ENCODE results near the gene C16orf95.
"Not testable (repeated sequence)": the region's sequence is repeated elsewhere in the genome, so short reads cannot be mapped to it uniquely, and the experiment has no call there.

C16orf95 gene

DNA sequence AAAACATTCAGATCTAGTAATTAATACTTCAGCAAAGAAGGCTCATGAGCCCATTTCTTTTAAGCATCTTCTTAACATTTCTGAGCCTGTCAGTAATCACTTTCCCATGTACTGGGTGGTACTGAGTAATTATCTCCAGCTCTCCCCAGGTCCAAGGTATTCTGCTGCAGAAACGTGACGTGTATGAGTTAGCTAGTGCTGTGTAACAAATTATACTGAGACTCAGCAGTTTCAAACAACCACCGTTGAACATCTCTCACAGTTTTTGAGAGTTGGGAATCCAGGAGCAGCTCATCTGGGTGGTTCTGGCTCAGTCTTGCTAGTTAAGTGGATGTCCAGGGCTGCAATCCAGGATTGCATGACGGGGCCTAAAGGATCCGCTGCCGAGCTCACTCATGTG lies 25.2 kb downstream of the C16orf95 start:
- DNase-seq (ENCODE audit: low read depth in 2 of 2): no peak

DNA sequence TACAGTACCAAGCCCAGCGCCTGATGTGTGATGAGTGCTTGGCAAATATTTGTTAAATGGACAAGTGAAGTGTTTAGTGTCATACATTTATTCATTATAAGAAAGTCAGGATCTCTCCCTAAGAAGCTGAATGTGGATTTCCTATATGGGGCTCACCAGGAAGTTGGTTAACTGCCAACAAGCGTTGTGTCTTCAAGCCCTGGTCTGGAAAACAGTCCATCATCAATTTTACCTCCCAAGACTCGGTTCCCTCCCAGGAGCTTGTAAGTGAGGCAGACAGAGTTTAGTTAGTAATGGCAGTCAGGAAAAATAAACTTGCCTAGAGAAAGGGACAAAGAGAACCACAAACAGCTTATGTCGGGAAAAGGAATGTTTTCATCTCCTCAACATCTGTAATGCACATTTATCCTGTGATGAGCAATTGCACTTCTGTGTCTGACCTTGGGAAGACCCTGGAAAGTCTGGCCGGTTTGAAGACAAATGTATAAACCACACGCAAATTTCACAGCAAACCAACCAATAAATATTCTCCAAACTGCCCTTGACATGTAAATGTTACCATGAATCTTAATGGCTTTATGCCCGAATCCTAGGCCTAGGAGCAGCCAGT lies 28.3 kb downstream of the C16orf95 start:
- DNase-seq (ENCODE audit: low read depth in 2 of 2): no peak

DNA sequence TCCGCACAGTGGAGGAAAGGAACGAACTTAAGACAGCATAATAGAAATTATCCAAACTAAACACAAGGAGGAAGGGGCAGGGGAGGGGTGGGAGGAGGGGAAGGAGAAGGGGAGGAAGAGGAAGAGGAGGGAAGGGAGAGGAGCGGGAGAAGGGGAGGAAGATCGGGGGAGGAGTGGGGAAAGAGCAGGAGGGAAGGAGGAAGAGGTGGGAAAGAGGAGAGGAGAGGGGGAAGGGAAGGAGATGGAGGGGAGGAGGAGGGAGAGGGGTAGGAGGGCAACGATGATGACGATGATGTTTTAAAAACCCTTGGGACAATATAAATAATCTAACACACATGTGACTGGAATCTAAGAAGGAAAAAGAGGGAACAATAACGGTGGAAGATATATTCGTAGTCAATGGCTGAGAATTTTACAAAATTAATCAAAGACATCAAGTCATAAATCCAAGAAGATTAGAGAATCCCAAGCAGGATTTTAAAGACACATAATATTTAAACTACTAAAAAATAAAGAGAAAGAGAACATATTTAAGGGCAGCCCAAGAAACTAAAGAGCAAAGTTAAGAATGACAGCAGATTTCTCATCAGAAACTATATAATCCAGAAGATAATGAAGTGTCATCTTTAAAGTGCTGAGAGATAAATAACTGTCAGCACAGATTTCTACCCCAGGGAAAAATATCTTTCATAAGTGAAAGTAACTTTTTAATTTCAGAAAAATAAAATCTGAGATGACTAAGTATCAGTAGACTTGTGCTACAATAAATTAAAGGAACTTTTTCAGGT lies 30.2 kb downstream of the C16orf95 start:
- DNase-seq (ENCODE audit: low read depth in 2 of 2): no peak

DNA sequence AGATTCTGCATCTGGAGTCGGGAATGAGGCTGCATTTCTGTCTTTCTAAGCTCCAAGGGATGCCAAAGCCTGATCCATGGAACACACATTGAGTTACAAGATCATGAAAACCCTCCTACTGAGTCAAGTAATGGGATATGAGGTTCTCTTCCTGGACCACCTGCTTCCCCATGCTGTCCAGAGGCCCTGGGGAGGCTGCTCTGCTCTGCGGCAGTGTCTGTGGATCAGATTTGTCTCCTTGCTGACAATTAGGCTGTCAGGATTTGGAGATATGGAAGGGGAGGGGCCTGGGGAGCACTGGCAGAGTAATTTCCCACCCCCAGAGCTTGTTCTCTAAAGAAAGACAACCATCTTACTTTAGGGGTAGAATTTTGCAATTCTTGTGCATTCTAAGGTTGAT lies 33.0 kb downstream of the C16orf95 start:
- no peak for DNase-seq (ENCODE audit: low read depth in 2 of 2)

DNA sequence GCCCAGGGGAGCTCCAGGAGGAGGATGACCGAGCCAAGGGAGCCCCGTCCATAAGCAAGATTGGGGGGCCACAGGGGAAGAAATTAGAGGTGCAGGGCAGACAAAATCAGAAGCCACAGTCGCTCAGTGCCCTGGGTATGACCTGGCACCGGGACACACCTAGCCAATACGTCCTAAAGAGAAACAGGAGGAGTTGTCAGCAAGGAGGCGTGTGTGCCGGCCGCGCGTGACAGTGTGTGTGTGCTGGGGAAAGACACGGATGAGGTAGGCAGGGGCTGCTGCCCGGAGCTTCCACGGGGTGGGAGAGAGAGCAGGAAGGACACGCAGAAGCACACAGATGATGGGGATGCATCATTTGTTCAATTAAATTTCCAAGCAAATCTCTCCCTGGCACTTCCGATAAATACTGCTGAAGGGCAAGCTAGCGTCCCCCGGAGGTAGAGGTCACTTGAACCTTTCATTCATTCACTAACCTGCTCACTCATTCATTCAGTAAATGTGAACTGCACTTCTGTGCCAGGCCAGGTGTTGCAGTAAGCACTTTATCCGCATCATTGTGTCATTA lies 38.0 kb downstream of the C16orf95 start:
- DNase-seq (ENCODE audit: low read depth in 2 of 2): no peak

DNA sequence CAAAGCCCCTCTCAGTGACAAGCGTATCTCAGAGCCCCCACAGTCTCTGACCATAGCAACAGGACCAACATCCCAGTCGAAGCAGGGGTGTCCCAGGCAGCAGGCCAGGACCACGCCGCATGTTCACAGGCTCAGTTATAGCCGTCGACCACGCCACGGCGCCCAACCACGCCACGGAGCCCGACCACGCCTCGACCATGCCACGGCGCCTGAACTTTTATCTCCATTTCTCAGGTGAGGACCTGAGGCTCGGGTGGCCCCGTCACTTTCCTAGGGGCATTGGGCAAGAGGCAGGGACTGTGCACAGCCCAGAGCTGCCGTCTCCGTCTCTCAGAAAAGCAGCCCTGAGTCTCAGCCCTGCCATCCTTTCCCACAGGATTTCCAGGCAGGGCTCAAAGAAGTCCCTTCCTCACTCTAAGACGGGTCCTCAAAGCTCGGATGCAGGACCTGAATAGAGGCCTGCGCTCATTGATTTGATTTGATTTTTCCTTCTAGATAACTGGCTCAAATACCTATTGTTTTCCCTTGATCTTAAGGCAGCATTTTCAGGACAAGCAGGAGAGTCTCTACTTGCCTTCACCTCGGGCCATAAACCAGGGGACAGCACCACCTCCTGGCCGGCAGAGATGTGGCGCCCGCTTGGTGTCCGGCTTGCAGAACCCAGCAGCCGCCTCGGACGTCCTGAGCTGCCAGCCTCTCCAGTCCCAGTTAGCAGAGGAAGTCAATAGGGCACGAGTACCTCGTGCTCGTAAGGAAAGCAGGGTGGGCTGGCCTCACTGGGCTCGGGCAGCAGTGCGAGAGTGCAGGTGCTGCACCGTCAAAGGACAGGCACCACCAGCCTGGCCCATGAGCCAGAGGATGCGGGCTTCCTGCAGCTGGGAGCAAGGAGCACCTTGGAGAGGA lies 38.8 kb downstream of the C16orf95 start:
- peak; percentile 19 to 42 for DNase-seq (ENCODE audit: low read depth in 2 of 2)

DNA sequence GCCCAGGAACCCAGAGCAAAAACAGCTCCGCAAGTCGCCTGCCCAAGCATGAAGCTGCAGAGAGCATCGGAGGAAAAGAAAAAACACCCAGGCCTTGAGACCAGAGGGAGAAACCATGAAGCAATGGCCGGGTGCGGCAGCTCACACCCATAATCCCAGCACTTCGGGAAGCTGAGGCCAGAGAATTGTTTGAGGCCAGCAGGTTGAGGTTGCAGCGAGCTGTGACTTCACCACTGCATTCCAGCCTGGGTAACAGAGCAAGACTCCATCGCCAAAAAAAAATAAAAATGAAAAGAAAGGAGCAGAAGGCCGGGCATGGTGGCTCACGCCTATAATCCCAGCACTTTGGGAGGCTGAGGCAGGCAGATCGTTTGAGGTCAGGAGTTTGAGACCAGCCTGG lies 40.3 kb downstream of the C16orf95 start:
- DNase-seq (ENCODE audit: low read depth in 2 of 2): no peak

DNA sequence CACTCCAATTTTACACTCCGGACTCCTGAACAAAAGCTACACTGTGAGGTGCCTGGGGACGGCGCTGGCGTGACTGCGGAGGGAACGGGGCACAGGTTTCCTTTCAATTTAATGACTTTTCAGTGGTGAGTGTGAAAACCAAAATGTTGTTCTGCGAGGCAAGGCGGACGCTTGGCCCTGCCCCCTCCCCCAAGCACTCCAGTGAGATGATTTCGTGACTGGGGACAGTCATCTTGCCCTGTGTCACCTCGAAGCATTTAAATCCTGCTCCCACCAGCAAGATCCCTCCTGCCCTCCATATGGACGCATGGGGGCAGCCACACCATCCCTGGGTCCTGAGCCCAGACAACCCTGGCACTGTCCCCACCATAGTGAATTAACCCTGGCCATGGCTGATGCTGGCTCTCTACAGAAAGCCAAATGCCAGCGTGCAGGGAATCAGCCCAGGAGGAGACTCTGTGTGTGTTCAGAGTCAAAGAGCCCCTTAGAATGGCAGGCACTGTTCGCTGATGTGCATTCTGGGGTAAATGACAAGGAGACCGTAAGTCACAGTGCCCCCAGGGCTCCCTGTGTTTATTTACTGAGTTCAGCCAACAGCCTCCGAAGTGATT lies 41.0 kb downstream of the C16orf95 start:
- DNase-seq (ENCODE audit: low read depth in 2 of 2): no peak

DNA sequence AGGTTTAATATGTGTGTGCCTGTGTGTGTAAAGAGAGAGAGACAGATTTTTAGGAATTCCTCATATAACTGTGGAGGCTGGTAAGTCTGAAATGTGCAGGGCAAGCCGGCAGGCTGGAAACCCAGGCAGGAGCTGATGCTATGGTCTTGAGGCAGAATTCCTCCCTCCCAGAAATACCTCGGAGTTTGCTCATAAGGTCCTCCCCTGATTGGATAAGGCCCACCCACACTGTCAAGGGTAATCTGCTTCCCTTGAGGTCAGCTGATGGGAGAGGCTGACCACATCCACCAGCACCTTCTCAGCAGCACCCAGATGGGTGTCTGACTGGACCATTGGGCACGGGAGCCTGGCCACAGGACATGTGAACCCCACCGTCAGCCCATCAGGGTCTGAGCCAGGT lies 42.4 kb downstream of the C16orf95 start:
- no peak for DNase-seq (ENCODE audit: low read depth in 2 of 2)

DNA sequence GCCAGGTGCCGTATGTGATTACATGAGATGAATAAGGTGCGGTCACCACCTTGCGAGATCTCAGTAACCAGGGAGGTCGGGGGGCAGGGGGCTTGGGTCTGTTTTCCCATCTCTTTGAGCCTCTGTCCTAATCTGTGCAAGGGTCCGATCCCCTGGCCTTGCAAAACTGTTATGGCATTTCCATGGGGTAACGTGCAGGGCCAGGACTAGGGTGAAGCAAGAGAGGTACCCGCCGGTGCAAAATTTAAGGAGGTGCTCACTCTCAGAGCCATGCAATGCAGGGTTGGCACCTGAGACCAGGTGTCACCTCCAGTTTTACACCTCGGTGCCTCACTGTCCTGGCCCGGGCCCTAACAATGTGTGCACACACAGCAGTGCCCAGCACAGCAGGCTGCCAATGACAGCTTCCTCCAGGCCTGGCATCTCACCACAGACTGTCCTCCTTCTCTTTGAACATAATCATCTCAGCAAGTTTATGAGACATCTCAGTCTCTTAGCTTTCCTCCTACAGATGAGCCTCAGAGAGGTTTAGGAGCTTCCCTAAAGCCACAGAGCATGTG lies 43.6 kb downstream of the C16orf95 start:
- DNase-seq (ENCODE audit: low read depth in 2 of 2): no peak

DNA sequence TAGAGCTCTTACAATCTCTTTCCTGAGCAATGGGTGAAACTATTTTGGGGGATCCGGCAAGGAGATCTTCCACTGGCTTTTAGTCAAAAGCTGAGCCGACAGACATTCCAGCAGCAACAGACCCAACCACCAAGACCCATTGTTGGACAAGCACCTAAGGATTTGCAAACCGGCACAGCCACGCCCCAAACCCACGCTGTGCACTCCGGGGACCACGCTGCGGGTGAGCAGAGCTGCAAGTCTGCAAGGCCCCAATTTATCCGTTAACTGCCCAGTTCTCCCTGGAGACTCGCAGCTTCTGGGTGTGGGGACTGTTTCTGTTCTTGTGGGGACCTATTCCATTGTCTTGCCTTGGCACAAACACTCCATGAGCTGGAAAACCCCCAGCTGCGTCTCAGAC lies 45.9 kb downstream of the C16orf95 start:
- no peak for DNase-seq (ENCODE audit: low read depth in 2 of 2)

DNA sequence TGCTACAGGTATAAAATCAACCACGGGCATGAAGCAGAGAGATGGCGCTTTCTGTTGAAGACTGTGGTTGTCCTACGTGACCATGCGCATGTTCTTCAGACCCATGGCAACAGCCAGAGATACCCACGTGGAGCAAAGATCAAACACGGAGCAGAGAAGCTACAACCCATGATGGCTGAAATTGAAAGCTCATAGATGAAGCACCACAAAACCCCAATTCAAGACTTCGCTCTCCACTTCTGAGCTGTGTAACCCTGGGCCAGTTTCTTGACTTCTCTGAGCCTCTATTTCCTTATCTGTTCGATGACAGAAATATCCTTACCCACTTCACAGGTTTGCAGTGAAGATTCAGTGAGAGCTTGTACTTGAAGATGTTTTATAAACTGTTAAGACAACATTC lies 49.6 kb downstream of the C16orf95 start:
- no peak for DNase-seq (ENCODE audit: low read depth in 2 of 2)

DNA sequence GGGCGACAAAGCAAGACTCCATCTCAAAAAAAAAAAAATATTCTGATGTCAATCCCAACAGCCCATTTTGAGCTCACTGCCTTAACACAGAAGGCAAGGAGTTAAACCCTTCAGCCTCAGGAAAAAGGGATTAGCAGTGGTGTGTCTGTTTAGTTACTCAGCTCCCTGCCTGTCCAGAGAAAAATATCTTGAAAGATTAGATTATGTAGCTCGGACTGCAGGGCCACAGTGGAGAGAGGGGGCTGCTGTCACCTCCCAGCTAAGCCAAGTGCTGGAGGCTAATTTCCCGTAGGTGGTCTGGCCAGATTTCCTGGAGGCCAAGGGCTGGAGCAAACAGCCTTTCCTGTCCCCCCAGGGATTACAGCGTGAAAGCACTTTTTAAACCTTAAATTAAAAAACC lies 50.3 kb downstream of the C16orf95 start:
- DNase-seq (ENCODE audit: low read depth in 2 of 2): no peak

DNA sequence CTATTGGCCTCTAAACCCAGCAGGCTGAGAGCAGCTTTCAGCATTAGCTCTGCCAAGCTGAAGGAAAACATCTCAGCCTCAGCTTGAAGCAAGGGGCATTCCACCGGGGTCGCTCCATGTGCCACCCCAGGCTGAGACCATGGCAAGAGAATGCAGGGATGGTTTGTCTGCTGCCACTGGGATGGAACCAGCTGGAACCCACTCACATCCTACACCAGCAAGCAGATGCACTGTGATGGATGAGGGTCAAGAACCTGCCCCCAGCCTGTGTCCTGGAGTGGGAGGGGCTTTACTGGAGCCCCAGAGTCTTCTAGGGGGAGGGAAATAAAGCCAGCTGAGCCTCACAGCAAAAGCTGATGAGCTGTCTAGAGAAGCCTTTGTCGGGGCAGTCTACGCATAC lies 51.9 kb downstream of the C16orf95 start:
- DNase-seq (ENCODE audit: low read depth in 2 of 2): no peak

DNA sequence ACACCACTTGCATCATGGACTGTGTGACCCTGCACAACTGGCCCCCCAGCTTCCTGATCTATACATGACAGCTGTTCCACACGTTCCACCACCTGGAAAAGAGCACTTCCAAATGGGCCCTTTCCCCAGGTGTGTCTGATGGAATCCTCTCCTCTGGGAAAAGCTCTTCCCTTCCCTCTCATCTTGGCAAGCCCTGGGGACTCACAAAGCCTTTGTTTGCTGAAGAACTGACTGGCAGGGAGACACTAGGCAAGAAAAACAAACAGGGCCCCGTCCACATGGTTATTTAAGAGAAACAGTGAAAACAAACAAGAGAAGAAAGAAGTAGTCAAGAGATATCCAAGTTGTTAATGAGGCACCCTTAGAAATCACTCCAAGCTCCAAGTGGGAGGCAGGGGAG lies 52.6 kb downstream of the C16orf95 start:
- DNase-seq (ENCODE audit: low read depth in 2 of 2): no peak

DNA sequence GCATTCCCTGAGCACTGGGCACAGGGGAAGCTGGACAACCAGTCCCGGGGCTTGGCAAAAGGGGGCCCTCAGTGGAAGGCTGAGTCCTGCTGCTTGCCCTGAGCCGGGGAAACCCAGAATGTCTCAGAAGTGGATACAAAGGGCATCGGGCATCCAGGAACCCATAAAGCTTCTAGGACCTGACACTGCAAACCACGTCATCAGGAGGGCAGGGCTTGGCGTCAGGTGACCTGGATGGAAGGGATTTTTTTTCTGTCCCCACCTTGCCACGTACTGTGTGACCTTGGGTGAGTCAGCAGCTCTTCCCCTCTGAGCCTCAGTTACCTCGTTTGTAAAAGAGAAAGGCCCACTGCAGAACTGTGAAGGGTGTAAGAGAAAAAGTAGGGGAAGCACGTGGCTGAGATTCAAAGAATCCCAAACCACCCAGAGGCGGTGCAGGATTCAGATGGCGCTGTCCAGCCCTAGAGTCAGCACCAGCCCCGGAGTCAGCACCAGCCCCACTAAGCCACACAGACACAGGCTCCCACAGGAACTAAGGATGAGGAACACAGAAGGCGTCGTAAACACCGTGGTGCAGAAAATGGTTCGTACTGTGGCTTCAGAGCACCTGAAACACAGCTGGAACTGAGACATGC lies 53.7 kb downstream of the C16orf95 start:
- DNase-seq (ENCODE audit: low read depth in 2 of 2): no peak

DNA sequence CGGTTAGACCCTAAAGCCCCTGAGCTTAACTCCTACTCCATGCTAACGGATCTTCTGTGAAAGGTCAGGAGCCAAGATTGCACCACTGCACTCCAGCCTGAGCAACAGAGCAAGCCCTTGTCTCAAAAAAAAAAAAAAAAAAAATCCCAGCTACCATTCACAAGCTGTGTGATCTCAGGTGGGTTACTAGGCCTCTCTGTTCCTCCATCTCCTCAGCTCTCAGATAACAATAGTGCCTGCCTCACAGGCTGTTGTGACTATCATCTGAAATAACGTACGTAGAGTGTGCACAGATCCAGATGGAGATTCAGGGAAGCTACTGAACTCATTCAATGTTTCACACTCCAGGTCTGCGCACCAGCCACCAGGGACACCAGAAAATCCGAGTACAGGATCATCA lies 57.8 kb downstream of the C16orf95 start:
- DNase-seq (ENCODE audit: low read depth in 2 of 2): no peak

DNA sequence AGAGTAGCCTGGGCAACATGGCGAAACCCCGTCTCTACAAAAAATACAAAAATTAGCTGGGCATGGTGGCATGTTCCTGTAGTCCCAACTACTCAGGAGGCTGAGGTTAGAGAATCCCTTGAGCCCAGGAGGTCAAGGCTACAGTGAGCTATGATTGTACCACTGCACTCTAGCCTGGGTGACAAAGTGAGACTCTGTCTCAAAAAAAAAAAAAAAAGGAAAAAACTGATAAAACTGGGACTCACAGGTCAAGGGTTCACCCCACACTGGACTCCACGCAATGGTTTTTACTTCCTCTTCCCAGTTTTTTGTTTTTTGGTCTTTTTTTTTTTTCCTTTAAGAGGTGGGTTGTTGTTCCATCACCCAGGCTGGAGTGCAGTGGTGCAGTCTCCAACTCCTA lies 58.5 kb downstream of the C16orf95 start:
- not testable (repeated sequence) for DNase-seq (ENCODE audit: low read depth in 2 of 2)

DNA sequence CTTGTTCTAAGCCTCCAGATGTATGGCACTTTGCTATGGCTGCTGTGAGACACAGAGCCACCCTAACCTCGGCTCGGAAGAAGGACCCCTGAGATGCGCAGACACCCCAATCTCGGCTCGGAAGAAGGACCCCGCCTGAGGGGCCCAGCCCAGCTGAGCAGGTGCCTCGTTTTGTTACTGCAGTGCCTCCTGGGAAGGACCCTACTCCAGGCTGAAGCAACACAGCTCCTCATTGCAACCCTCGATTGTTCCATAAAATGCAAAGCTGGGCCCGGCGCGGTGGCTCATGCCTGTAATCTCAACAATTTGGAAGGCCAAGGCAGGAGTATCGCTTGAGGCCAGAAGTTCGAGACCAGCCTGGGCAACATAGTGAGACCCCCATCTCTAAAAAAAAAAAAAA lies 61.3 kb downstream of the C16orf95 start:
- DNase-seq (ENCODE audit: low read depth in 2 of 2): no peak

DNA sequence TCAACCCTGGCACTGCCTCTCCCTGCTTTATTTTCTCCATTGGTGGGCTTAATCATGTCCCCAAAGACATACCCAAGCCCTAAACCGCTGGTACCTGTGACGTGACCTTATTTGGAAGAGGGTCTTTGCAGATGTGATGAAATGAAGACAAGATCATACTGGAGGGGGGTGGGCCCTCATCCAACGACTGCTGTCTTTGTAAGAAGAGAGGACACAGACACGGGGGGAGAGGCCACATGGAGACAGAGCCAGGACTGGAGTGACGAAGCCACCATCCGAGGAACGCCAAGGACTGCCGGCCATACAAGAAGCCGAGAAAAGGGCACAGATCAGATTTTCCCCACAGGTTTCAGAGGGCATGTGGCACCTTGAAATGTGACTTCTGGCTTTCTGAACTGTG lies 62.5 kb downstream of the C16orf95 start:
- no peak for DNase-seq (ENCODE audit: low read depth in 2 of 2)

DNA sequence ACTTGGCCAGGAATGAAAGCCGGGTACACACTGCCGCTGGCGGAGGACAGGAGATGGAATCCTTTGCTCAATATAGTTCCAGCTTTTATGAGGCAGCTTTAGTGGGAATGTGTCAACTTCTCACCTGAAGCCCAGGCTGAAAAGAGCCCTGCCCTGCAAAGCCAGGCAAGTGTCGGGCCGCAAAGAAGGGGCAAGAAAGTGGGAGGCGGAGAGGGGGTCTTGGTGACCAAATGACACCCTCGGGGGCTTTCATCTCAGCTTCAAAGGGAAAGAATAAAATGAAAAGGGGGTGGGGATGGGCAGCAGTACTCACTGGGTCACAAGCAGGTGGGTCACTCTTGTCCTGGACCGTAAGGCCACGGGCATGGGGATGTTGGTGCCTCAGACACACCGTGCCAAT lies 62.9 kb downstream of the C16orf95 start:
- DNase-seq (ENCODE audit: low read depth in 2 of 2): no peak
